ENCODE results near the gene TRNP1. TPM values are rescaled to one million over a fixed set of nuclear protein-coding genes. Genes with fewer than 3 reads are reported as not detected.

The TRNP1 gene
- total RNA-seq, 1 experiment from 2014 or later: 0.42 TPM

DNA sequence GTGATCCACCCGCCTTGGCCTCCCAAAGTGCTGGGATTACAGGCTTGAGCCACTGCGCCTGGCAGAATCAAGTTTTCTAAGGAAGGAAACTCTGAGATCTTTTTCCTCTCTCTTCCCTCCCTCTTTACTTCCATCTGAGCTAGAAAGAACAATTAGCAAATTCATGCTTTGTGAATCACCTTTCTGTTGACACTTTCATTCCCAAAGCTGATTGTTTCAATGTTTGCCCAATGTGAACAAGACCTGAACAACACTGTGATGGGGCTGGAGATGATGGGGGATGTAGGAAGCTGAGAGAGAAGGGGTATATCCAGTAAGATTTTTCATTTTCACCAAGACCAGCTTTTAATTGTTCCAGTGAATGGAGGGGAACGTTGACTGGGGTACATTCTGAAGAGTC, 24.8 kb downstream of the TRNP1 start:
- Histone ChIP-seq H3K9me3 (replicated peaks) (no peaks in the 10 kb centered on the region), H3K4me1 (no peaks in the 10 kb centered on the region), H3K36me3 (no peaks in the 10 kb centered on the region), H3K27ac (no peak overlapping the region), H3K4me3 (no peak overlapping the region), H3K27me3 (peaks cover 5% of the 10 kb centered on the region; the same call in 1 of the 2 replicates)
- no peak for DNase-seq

DNA sequence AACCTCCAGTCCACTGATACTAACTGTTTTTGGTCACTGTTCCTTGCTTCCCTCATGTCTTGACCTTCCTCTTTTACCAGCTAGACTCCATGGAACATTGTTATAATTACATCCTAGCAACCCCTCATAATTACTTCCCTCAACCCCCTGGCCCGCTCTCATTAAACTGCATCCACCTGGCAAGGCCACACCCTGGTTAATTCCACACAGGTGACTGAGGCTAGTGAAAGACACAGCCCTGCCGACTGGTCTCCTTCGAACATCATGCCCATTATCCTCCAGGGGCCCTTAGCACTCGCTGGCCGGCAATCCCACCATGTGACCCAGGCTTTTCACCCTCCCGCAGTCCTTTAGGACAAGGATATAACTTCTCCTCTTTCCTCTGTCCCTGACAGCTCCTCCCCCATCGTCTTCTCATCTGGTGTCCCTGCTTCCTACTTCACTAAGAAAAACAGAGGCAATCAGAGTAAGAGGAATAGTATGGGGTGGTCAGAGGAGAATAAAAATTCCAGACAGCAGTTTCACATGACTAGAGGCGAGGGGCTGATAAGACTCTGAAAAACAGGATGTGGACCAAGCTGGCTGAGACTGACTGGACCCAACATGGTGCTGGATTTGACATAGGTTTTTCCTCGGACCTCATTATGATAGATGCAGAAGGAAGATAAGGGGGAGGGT, 28.0 kb downstream of the TRNP1 start:
- no peak overlapping the region for H3K27ac ChIP-seq
- DNase-seq: no peak
- H3K27me3 ChIP-seq: peaks cover 5% of the 10 kb centered on the region; the same call in 1 of the 2 replicates
- H3K36me3 ChIP-seq: no peaks in the 10 kb centered on the region
- no peaks in the 10 kb centered on the region for H3K9me3 ChIP-seq (replicated peaks)
- H3K4me1 ChIP-seq: no peaks in the 10 kb centered on the region
- no peak overlapping the region for H3K4me3 ChIP-seq

DNA sequence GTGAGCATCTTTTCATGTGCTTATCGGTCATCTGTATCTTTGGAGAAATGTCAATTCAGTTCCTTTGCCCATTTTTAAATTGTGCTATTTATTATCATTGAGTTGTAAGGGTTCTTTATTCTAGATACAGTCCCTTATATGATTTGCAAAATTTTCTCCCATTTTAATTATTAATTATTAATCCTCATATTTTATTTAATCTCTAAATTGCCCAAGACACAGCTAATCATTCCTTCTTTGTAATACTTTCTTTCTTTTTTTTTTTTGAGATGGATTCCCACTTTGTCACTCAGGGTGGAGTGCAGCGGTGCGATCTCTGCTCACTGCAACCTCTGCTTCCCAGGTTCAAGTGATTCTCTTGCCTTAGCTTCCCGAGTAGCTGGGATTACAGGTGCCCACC, 32.2 kb downstream of the TRNP1 start:
- H3K4me1 ChIP-seq: no peaks in the 10 kb centered on the region
- H3K9me3 ChIP-seq (replicated peaks): no peaks in the 10 kb centered on the region
- peaks cover 5% of the 10 kb centered on the region; the same call in 1 of the 2 replicates for H3K27me3 ChIP-seq
- no peak overlapping the region for H3K4me3 ChIP-seq
- no peaks in the 10 kb centered on the region for H3K36me3 ChIP-seq
- no peak overlapping the region for H3K27ac ChIP-seq
- no peak for DNase-seq

DNA sequence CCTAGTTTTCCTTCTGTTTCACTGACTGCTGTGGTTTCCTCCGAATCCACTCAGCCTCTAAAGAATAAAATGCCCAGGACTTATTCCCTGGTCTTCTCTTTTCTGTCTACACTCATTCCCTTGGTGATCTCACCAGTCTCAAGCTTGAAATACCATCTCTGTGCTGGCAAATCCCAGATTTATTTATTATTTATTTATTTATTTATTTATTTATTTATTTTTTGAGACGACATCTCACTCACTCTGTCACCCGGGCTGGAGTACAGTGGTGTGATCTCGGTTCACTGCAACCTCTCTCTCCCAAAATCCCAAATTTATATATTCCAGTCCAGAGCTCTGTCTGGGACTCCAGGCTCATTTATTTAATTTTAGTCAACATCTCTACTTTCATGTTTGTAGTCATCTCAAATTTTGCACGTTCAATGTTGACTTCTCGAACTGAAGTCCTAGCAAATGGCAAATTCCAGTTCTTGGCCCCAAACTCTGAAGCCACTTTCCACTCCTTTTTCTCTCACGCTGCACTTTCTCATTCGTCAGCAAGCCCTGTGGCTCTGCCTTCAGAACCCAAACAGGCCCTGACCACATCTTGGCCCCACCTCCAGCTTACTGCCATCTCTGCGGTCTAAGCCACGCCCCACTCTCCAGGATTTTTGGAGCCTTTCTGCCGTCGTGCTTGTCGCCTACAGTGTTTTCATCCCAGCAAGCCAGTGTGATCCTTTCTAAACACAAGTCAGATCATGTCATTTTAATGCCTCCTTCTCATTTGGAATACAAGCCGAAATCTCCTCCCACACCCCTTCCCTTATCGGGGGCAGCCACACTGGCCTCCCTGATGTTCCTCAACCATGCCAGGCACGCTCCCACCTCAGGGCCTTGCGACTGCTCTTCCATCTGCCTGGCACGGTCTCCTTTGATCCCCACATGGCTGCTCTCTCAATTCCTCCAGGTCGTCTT, 33.4 kb downstream of the TRNP1 start:
- Histone ChIP-seq H3K9me3 (replicated peaks) (no peaks in the 10 kb centered on the region), H3K27me3 (no peaks in the 10 kb centered on the region; the same call in 1 of the 2 replicates), H3K4me3 (no peak overlapping the region), H3K27ac (no peak overlapping the region), H3K4me1 (no peaks in the 10 kb centered on the region), H3K36me3 (no peaks in the 10 kb centered on the region)
- peak; percentile 57 to 64 for DNase-seq

DNA sequence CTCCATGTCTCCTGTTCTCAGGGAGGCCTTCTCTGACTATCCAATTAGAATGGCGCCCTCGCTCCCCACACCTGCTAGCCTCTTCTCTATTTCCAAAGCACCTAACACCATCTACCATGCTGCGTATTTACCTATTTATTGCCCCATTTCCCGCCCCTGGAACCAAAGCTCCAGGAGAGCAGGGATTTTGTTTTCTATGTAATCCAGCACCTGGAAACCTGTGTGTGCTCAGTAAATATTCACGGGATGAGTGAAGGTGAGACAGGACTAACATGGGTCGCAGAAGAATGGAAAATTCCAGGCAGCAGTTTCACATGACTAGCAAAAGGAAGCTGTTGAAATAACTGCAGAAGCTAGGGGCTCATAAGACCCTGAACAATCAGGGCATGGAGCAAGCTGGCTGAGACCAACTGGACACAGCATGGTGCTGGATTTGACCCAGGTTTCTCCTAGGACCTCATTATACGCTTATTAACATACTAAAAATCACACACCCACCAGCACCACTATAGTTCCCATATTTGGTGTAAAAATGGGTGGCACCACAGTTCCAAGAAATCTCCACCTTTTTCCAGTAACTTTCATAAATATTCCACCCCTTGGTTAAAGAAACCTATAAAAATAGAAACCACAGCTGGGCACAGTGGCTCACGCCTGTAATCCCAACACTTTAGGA, 34.2 kb downstream of the TRNP1 start:
- no peaks in the 10 kb centered on the region for H3K9me3 ChIP-seq (replicated peaks)
- H3K4me3 ChIP-seq: no peak overlapping the region
- H3K27ac ChIP-seq: no peak overlapping the region
- no peaks in the 10 kb centered on the region for H3K36me3 ChIP-seq
- no peaks in the 10 kb centered on the region for H3K4me1 ChIP-seq
- DNase-seq: no peak
- peaks cover 3% of the 10 kb centered on the region; the same call in 1 of the 2 replicates for H3K27me3 ChIP-seq

DNA sequence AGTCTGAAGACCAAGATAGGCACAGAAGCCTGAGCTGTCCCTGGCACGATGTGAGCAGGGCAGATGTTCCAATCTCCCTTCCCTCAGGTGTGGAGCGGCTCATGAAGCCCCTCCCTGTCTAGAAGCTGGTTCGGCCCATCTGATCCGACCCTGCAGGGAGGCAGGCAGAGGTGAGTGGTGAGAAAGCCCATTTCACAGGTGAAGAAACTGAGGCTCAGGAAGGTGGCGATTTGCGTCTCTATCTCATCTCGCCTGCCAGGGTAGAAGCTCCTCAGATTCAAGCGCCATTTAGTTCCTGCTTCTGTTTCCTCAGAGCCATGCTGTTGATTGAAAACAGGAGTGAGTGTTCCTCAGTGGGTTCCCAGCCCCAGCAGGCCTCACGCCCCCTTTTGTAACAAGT, 36.0 kb downstream of the TRNP1 start:
- Histone ChIP-seq H3K4me3 (no peak overlapping the region), H3K4me1 (no peaks in the 10 kb centered on the region), H3K27ac (no peak overlapping the region), H3K9me3 (replicated peaks) (no peaks in the 10 kb centered on the region), H3K27me3 (peaks cover 3% of the 10 kb centered on the region; the same call in 1 of the 2 replicates), H3K36me3 (no peaks in the 10 kb centered on the region)
- no peak for DNase-seq

DNA sequence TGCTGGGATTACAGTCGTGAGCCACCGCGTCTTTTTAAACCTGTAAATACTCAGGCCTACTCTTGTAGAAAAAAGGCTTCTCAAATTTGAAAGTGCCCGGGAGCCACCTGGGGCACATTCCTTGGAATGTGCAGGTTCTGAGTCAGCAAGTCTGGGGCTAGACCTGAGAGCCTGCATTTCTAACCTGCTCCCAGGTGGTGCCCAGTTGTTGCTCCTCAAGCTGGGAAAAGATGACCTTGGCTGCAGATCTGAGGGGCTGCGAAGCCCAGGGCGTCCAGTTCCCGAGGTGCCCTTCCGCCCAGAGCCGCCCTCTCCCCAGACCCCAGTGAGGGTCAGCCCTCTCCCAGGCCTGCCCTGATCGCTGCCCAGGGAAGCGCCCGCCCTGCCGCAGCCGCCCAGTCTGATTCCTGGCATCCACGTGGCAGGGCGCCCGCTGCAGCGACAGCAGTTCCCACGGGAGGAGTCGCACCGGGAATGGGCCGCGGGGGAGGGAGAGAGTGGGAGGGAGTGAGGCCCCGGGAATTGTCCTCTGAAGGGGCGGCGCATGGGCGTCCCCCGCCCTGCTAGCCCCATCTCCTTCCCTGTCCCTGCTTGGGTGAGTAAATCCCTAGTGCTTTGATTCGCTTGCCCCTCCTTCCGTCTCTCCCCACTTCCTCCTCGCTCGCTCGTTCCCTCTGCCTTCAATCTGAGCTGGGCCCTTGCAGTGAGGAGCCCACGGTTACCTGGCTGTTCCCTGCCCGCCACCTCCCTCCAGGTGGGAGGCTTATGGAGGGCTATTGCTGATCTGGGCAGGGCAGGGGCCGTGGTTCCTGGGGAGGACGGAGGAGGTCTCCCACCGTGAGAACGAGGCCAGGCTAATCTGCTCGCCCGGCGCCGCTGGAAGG, 38.0 kb downstream of the TRNP1 start:
- Histone ChIP-seq H3K36me3 (no peaks in the 10 kb centered on the region), H3K27ac (no peak overlapping the region), H3K4me3 (peak overlapping the region; percentile 45), H3K4me1 (no peaks in the 10 kb centered on the region), H3K9me3 (replicated peaks) (no peaks in the 10 kb centered on the region), H3K27me3 (peaks cover 3% of the 10 kb centered on the region; the same call in 1 of the 2 replicates)
- DNase-seq: peak; percentile 61 to 67

DNA sequence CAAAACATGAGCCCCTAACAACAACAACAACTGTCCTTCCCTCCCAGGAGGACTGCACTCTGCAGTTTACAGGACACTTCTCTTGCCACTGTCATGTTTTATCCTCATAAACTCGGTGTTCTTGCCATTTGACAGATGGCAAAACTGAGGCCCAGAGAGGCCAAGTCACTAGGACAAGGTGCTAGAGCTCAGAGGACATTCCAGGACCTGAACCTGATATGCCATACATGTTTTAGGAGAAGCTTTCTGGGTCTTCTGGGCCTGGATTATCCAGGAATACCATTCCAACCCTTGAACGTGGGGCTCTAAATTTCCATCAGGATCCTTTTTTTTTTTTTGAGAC, 38.6 kb downstream of the TRNP1 start:
- H3K4me1 ChIP-seq: no peaks in the 10 kb centered on the region
- no peak for DNase-seq
- H3K27ac ChIP-seq: no peak overlapping the region
- H3K36me3 ChIP-seq: no peaks in the 10 kb centered on the region
- no peaks in the 10 kb centered on the region for H3K9me3 ChIP-seq (replicated peaks)
- peaks cover 3% of the 10 kb centered on the region; the same call in 1 of the 2 replicates for H3K27me3 ChIP-seq
- peak overlapping the region; percentile 45 for H3K4me3 ChIP-seq

DNA sequence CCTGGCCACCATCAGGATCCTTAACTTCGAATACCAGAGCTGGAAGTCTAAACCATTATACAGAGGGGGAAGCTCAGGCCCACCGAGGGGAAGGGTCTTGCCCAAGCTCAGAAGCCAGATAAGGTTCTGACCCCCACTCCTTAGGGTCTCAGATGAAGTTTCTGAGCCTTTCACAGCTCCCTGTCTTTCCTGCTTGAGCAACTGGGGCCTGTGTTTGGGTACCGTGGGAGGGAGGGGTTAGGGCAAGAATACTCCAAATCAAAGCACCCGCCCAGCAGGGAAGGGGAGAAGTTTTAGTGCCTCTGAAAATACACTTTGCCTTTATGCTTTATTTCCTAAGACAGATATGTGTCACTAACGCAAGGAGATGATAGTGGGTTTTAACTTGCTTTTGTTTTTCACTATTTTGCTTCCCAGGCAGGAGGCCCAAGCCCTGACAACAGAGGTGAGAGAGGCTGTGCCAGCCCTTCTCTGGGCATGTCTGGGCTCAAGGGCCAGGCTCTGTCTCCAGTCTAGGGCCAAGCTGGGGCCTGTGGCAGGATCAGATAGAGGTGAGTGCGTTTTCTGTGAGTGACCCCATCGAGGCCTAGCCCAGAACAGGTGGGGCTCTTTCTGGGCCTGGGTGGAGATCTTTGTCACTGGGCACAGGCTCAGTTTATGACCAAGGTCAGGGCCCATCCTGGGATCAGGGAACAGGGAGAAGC, 39.7 kb downstream of the TRNP1 start:
- no peaks in the 10 kb centered on the region for H3K9me3 ChIP-seq (replicated peaks)
- H3K36me3 ChIP-seq: no peaks in the 10 kb centered on the region
- H3K27me3 ChIP-seq: peaks cover 3% of the 10 kb centered on the region; the same call in 1 of the 2 replicates
- no peak overlapping the region for H3K4me3 ChIP-seq
- DNase-seq: no peak
- no peaks in the 10 kb centered on the region for H3K4me1 ChIP-seq
- no peak overlapping the region for H3K27ac ChIP-seq

DNA sequence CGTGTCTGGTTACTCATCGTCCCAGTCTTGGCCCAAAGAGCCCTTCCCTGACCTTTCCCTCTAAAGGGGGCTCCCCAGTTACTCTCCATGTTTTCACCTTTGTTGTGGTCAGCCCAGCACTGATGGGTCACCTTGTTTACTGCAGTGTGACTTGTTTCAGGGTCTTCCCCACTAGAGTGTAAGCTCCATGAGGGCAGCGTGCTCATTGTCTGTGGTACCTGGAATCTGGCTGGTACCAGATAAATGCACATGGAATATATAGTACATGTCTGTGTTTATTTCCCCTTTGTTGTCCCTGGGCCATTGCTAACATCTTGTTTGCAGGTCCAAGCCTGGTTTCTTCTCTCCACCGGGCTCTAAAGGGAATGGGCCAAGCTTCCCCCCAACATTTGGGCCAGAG, 41.9 kb downstream of the TRNP1 start:
- Histone ChIP-seq H3K36me3 (no peaks in the 10 kb centered on the region), H3K4me1 (no peaks in the 10 kb centered on the region), H3K27ac (no peak overlapping the region), H3K27me3 (peaks cover 5% of the 10 kb centered on the region; the same call in 1 of the 2 replicates), H3K4me3 (no peak overlapping the region), H3K9me3 (replicated peaks) (no peaks in the 10 kb centered on the region)
- DNase-seq: no peak

DNA sequence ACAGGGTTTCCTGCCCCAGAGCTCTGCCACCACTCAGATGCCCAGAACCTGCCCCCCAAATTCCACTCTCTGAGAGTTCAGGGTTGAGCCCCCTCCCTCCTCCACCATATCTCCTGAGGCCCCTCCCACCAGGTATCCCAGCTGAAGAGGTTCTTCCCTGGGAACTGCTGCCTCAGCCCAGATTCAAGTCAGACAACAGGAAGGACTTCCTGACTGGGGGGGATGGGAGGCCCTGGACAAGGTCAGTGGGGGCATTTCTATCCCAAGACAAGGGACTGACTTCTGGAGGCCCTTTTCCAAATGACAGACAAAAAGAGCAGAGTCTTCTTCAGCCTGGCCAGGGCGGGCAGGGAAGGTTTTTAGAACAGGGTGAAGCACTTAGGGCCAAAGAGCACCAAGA, 43.2 kb downstream of the TRNP1 start:
- H3K36me3 ChIP-seq: no peaks in the 10 kb centered on the region
- peaks cover 5% of the 10 kb centered on the region; the same call in 1 of the 2 replicates for H3K27me3 ChIP-seq
- no peak overlapping the region for H3K4me3 ChIP-seq
- no peak for DNase-seq
- no peak overlapping the region for H3K27ac ChIP-seq
- no peaks in the 10 kb centered on the region for H3K4me1 ChIP-seq
- H3K9me3 ChIP-seq (replicated peaks): no peaks in the 10 kb centered on the region

DNA sequence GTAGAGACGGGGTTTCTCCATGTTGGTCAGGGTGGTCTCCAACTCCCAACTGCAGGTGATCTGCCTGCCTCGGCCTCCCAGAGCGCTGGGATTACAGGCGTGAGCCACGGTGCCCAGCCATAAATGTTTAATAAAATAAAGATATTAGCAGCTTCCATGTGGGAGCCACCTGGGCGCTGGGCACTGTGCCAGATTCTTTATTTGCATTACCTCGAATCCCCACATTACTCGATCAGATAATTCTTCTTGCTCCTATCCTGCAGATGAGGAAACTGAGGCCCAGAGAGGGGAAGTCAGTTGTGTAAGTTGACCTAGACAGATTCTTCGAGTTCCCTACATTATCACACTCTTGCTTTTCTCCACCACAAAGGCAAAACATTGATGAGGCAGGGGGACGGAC, 44.0 kb downstream of the TRNP1 start:
- no peaks in the 10 kb centered on the region for H3K36me3 ChIP-seq
- no peak overlapping the region for H3K27ac ChIP-seq
- no peak for DNase-seq
- H3K4me1 ChIP-seq: no peaks in the 10 kb centered on the region
- H3K9me3 ChIP-seq (replicated peaks): no peaks in the 10 kb centered on the region
- H3K27me3 ChIP-seq: 0 out of 2 replicates have a peak, but pooled peaks cover 3% of the 10 kb centered on the region
- H3K4me3 ChIP-seq: no peak overlapping the region

DNA sequence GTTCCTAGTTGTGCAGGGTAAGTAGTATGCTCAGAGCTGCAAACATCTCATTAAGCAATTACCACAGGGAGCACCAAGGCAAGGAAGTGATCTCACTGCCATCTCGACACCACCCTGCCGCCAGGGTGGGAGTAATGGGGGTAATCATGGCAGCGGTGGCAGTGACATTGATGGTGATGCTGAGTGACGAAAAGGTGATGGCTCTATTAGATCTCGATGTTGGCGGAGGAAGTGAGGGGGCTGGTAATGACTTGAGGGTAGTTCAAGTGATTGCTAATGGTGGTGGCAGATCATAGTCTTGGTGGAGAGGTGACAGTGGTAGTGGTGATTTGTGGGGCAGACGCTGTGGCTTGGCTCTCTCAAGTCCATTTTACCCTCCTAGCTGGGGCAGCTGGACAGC, 44.5 kb downstream of the TRNP1 start:
- H3K4me1 ChIP-seq: no peaks in the 10 kb centered on the region
- 0 out of 2 replicates have a peak, but pooled peaks cover 3% of the 10 kb centered on the region for H3K27me3 ChIP-seq
- no peak overlapping the region for H3K27ac ChIP-seq
- H3K4me3 ChIP-seq: no peak overlapping the region
- no peak for DNase-seq
- H3K9me3 ChIP-seq (replicated peaks): no peaks in the 10 kb centered on the region
- no peaks in the 10 kb centered on the region for H3K36me3 ChIP-seq
